Thymus (tissue), 11 donors: ENCODE measurements around the gene FADS6. TPM values are rescaled to one million over a fixed set of nuclear protein-coding genes. Genes with fewer than 3 reads are reported as not detected.

Source experiments
- DNase-seq, 9 donors: peaks; one replicate each; pipeline ENCODE4 v3.0.0-alpha.2; 2013; ENCODE audit warnings: low spot score in 9 of 9, low read depth in 6 of 9, missing footprints in 1 of 9
- H3K27ac ChIP-seq, 2 donors: one replicate each; pipeline ENCODE4 v1.5.1; 2013; ENCODE audit warnings: control low read depth in 1 of 2, low read depth in 1 of 2, low read length in 1 of 2, mild to moderate bottlenecking in 1 of 2, moderate library complexity in 1 of 2
- H3K27me3 ChIP-seq, 2 donors: one replicate each; pipeline ENCODE4 v1.5.1; 2013; ENCODE audit warnings: low read length in 1 of 2; ENCODE audit not compliant: control insufficient read depth in 2 of 2, insufficient read depth in 1 of 2
- H3K36me3 ChIP-seq, 2 donors: one replicate each; pipeline ENCODE4 v1.5.1; 2013; ENCODE audit warnings: low read length in 1 of 2, mild to moderate bottlenecking in 1 of 2, moderate library complexity in 1 of 2; ENCODE audit not compliant: control insufficient read depth in 2 of 2, insufficient read depth in 2 of 2
- H3K4me1 ChIP-seq, 2 donors: one replicate each; pipeline ENCODE4 v1.5.1; 2013; ENCODE audit warnings: low read length in 2 of 2; ENCODE audit not compliant: control insufficient read depth in 2 of 2, insufficient read depth in 2 of 2
- H3K4me3 ChIP-seq, 2 donors: one replicate each; pipeline ENCODE4 v1.5.1; 2013; ENCODE audit warnings: low read length in 2 of 2, control low read depth in 1 of 2, mild to moderate bottlenecking in 1 of 2
- H3K9me3 ChIP-seq, 2 donors: one replicate each; pipeline ENCODE4 v1.5.1; 2013; ENCODE audit warnings: low read length in 1 of 2, mild to moderate bottlenecking in 1 of 2; ENCODE audit not compliant: control insufficient read depth in 2 of 2, insufficient read depth in 1 of 2
- WGBS: extraction: QIAGEN DNeasy Blood & Tissue Kit; methylation state at CpG from one replicate; pipeline ENCODE4 v1.1.7; 2013; 5-methylcytosine and 5-hydroxymethylcytosine counted together
- polyA plus RNA-seq: library from polyadenylated mRNA; stranded (reverse); fragments of 200-250 nt; gene quantifications from one replicate; pipeline ENCODE4 v1.2.3, GENCODE V29; 2013
- total RNA-seq: library from RNA; stranded (reverse); fragments of 120-200 nt; gene quantifications from one replicate; pipeline ENCODE4 v1.2.4, GENCODE V29; 2013
- donor health status: healthy.

Gene FADS6
- total and polyA plus RNA-seq, 2 donors = 0.14 to 1.0 TPM

GRCh38 chr17:74853048-74853397 lies 40.4 kb downstream of the FADS6 start:
- no peak for DNase-seq
- Histone ChIP-seq H3K27ac (no peak overlapping the region), H3K4me1 (peaks cover 6 to 8% of the 10 kb centered on the region in 2 donors), H3K4me3 (peak overlapping the region; percentile 51), H3K36me3 (no peaks in the 10 kb centered on the region), H3K27me3 (peaks cover 33 to 82% of the 10 kb centered on the region in 2 donors), H3K9me3 (peaks cover 1 to 9% of the 10 kb centered on the region in 2 donors)
- 6% methylated on average over 9 of the region's 9 CpGs for WGBS

- 13% methylated on average over 76 of the region's 76 CpGs for WGBS
- DNase-seq = peak; percentile 46 to 93 (median 75)
- H3K4me1 ChIP-seq = peaks cover 6 to 8% of the 10 kb centered on the region in 2 donors
- H3K36me3 ChIP-seq = no peaks in the 10 kb centered on the region
- H3K4me3 ChIP-seq = peak overlapping the region; percentile 51
- peaks cover 1 to 9% of the 10 kb centered on the region in 2 donors for H3K9me3 ChIP-seq
- peaks cover 28 to 76% of the 10 kb centered on the region in 2 donors for H3K27me3 ChIP-seq
- H3K27ac ChIP-seq = no peak overlapping the region
Observed at GRCh38 chr17:74852237-74853047, 41.0 kb downstream of the FADS6 start.

GRCh38 chr17:74851612-74852236 lies 41.7 kb downstream of the FADS6 start:
- H3K27me3 ChIP-seq = peaks cover 23 to 69% of the 10 kb centered on the region in 2 donors
- 71% methylated on average over 29 of the region's 29 CpGs for WGBS
- H3K4me1 ChIP-seq = peaks cover 6 to 8% of the 10 kb centered on the region in 2 donors
- H3K4me3 ChIP-seq = no peak overlapping the region
- DNase-seq = no peak
- H3K9me3 ChIP-seq = peaks cover 1 to 9% of the 10 kb centered on the region in 2 donors
- H3K27ac ChIP-seq = no peak overlapping the region
- no peaks in the 10 kb centered on the region for H3K36me3 ChIP-seq

GRCh38 chr17:74850914-74851313 lies 42.5 kb downstream of the FADS6 start:
- WGBS = 81% methylated on average over 3 of the region's 3 CpGs
- Histone ChIP-seq H3K4me3 (no peak overlapping the region), H3K36me3 (no peaks in the 10 kb centered on the region), H3K9me3 (peaks cover 1 to 9% of the 10 kb centered on the region in 2 donors), H3K4me1 (peaks cover 6 to 8% of the 10 kb centered on the region in 2 donors), H3K27me3 (peaks cover 22 to 64% of the 10 kb centered on the region in 2 donors), H3K27ac (no peak overlapping the region)
- DNase-seq = no peak

- H3K9me3 ChIP-seq = peaks cover 1 to 9% of the 10 kb centered on the region in 2 donors
- DNase-seq = no peak
- H3K4me3 ChIP-seq = no peak overlapping the region
- no peak overlapping the region for H3K27ac ChIP-seq
- WGBS = 91% methylated on average over 17 of the region's 17 CpGs
- H3K27me3 ChIP-seq = peaks cover 20 to 59% of the 10 kb centered on the region in 2 donors
- H3K4me1 ChIP-seq = peaks cover 6 to 8% of the 10 kb centered on the region in 2 donors
- H3K36me3 ChIP-seq = no peaks in the 10 kb centered on the region
Observed at GRCh38 chr17:74850310-74850709, 43.1 kb downstream of the FADS6 start.

DNA sequence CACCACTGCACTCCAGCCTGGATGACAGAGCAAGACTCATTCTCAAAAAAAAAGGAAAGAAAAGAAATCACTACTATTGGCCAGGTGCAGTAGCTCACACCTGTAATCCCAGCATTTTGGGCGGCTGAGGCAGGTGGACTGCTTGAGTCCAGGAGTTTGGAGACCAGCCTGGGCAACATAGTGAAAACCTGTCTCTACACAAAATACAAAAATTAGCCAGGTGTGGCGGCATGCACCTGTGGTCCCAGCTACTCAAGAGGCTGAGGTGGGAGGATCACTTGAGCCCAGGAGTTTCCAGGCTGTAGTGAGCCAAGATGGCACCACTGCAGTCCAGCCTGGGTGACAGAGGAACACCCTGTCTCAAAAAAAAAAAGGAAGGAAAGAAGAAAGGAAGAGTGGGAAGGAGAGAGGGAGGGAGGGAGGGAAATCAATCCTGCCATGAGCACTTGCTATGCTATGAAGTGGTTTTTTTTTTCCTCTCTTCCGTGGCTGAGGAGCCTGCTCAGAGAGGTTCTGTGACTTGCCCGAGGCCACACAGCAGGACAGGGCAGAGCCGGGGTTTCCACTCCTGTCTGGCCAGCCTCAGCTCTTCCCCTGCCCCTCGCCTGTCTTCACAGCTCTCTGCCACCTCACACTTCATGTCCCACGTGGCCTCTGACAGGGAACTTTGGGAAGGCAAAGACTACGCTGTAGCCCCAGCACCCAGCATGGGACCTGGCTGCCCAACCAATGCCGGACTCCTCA lies 44.6 kb downstream of the FADS6 start:
- H3K27ac ChIP-seq = no peak overlapping the region
- WGBS = 82% methylated on average over 9 of the region's 9 CpGs
- peaks cover 6 to 8% of the 10 kb centered on the region in 2 donors for H3K4me1 ChIP-seq
- DNase-seq = no peak
- no peak overlapping the region for H3K4me3 ChIP-seq
- H3K9me3 ChIP-seq = peaks cover 1 to 9% of the 10 kb centered on the region in 2 donors
- H3K36me3 ChIP-seq = no peaks in the 10 kb centered on the region
- H3K27me3 ChIP-seq = peaks cover 8 to 53% of the 10 kb centered on the region in 2 donors

DNA sequence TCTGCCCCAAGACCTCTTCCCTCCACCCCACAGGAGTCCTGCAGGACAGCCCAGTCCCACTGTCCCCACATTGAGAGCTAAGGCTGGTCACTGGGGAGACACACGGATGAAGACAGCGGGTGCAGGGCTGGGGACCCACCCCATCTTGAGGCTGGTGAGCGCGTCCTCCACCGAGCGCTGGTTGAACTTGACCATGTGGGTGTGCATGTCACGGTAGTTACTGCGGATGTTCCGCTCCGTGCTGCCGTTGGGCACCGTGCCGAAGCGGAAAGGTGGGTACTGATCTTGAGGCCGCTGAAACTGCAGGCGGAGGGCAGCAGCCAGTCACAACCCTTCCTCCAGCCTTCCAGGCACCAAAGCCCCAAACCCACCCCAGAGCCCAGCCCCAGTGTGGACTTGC lies 46.8 kb downstream of the FADS6 start:
- Histone ChIP-seq H3K27ac (no peak overlapping the region), H3K4me1 (peaks cover 0 to 4% of the 10 kb centered on the region in 2 donors), H3K9me3 (peaks cover 0 to 1% of the 10 kb centered on the region in 2 donors), H3K27me3 (peaks cover 20 to 54% of the 10 kb centered on the region in 2 donors), H3K4me3 (no peak overlapping the region), H3K36me3 (no peaks in the 10 kb centered on the region)
- WGBS = 97% methylated on average over 16 of the region's 16 CpGs
- no peak for DNase-seq

DNA sequence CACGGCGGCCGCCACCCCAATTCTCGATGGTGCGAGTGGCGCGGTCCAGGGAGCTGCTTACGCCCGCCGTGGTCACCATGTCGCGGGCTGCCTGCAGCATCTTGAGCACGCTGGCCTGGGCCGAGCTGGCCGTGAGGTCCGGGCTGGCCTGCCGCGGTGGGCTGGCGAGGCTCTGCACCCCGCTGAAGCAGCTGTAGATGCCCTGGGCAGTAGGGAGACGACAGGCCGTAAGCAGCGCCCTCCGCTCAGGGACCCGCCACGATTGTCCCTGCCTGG lies 50.1 kb downstream of the FADS6 start:
- DNase-seq = no peak
- Histone ChIP-seq H3K27me3 (peaks cover 24 to 46% of the 10 kb centered on the region in 2 donors), H3K4me3 (no peak overlapping the region), H3K36me3 (peaks cover 0 to 8% of the 10 kb centered on the region in 2 donors), H3K9me3 (no peaks in the 10 kb centered on the region), H3K27ac (no peak overlapping the region), H3K4me1 (peaks cover 4 to 11% of the 10 kb centered on the region in 2 donors)
- 52% methylated on average over 26 of the region's 26 CpGs for WGBS
